ENCODE data around the gene SLC25A4.

SLC25A4 gene

GRCh38 chr4:185122681-185123345, 20.3 kb upstream of the SLC25A4 start:
- no peak overlapping the region for H3K4me3 ChIP-seq (ENCODE audit: low read depth, low read length)
- no peak for TF ChIP-seq CTCF (IDR thresholded peaks at IDR 0.05; ENCODE audit: low read depth, low read length)

DNA sequence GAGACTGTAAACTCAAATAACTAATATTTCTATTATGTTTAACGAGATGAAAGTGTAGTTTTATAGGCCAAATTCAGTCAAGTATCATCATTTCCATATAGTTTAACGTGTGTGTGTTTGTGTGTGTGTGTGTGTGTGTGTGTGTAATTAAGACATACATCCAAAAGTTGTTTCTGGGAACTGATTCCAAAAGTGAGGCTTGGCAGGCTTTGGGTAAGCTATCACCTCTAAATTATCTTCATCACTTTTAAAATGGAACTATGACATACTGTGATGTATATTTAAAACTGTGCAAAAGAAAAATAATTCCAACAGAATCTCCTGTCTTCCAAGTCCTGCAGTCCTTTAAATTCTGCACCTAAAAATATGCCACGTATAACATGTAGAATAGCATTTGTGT, 19.1 kb upstream of the SLC25A4 start:
- H3K4me3 ChIP-seq (ENCODE audit: low read depth, low read length) = no peak overlapping the region
- TF ChIP-seq CTCF (IDR thresholded peaks at IDR 0.05; ENCODE audit: low read depth, low read length) = no peak

DNA sequence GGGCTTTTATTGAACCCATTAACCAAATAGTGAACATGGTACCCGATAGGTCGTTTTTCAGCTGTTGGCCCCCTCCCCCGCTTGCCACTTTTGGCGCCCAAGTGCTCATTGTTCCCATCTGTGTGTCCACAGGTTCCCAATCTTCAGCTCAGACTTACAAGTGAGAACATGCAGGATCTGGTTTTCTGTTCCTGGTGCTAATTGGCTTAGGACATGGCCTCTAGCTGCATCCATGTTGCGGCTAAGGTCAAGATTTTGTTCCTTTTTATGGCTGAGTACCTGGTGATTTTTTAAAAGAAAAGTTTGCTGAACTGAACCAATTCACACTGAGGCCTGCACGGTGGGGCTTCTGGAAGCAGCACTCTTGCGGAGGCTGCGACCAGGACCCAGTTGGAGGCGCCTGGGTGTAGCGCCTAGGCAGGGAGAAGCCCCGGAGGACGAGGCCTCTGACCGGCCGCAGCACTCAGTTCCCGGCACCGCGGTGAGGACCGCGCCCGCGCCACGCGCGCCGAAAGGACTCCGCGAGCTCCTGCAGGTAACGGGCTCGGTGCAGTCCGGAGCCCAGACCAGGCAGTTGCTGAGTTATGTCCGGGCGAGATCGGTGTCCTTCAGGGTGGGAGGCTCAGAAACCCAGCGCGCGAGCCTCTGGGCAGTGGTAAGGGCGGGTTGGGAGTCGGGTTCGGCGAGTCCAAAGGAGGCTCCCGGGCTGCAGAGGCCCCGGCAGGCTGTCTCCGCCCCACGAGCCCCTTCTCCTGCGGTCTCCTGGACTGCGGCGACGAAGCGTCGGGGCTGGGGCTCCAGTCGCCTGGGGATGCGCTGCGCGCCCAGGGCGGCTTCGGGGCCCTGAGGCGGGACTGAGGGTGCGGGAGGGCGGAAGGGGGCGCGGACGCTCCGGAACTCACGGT, 15.8 kb upstream of the SLC25A4 start:
- no peak for TF ChIP-seq CTCF (IDR thresholded peaks at IDR 0.05; ENCODE audit: low read depth, low read length)

DNA sequence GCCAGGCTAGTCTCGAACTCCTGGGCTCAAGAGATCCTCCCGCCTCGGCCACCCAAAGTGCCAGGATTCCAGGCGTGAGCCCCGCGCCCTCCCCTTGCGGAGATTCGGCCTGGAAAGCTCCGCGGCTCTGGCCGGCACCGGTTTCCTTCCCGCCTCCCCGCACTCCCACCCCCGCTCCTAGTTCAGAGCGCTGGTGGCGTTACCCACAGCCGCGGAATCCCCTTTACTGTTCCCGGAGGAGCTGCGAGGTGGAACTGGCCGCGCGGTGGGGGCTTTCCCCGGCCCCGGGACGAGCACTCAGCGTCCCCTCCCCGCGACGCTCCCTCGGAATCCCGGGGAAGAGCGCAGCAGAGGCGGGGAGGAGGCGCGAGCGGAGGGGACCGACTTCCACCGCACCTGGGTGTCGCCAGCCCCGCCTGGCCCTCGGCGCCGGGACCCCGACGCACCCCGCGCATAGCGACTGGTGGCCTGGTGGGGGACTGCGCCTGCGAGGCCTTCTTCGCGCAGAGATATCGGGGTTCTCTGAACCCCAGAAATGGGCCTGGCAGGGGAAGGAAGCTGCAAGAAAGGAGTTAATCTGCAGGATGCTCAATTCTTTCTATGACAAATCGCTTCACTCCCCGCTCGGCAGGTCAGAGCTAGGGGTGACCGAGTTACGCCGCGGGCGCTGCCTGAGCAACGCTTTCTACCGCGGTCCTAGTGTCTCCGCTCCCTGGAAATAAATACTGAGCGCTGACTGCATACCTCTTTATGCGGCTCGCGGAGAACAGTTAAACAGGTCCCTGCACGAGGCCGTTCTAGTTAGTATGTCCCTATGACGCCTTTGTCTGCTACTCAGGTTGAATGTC, 14.6 kb upstream of the SLC25A4 start:
- TF ChIP-seq CTCF (IDR thresholded peaks at IDR 0.05; ENCODE audit: low read depth, low read length) = no peak
- peak overlapping the region; percentile 57 for H3K4me3 ChIP-seq (ENCODE audit: low read depth, low read length)

More for the DNA sequence above, 15.8 kb upstream of the SLC25A4 start:
- peak overlapping the region; percentile 57 for H3K4me3 ChIP-seq (ENCODE audit: low read depth, low read length)

DNA sequence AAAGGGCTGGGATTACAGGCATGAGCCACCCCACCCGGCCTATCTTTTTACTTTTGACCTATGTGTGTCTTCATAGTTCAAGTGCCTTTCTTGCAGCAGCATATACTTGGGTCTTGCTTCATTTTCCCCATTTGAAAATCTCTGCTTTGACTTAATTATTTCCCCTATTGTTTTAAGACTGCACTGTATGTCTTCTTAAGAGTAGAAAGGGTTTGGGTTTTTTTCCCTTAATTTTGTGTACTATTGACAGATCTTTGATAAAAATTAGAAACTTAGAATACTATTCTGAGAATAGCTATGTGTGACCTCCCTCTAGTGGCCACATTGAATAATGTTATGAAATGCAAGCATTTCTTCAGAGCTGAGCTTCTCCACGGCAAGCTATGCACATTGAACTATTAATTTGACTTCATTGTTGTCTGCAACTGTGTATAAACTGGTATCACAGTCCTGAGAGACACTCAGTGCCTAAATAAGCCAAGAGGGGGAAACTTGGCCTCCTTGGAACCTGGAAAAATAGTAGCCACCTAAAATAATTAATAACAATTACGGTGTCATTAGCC, 8.7 kb upstream of the SLC25A4 start:
- H3K4me3 ChIP-seq (ENCODE audit: low read depth, low read length) = no peak overlapping the region
- TF ChIP-seq CTCF (IDR thresholded peaks at IDR 0.05; ENCODE audit: low read depth, low read length) = peak; percentile 39; the same call in 1 of the 2 replicates

GRCh38 chr4:185137233-185137925, 5.7 kb upstream of the SLC25A4 start:
- no peak for TF ChIP-seq CTCF (IDR thresholded peaks at IDR 0.05; ENCODE audit: low read depth, low read length)
- no peak overlapping the region for H3K4me3 ChIP-seq (ENCODE audit: low read depth, low read length)

All from WI38 (cell line).